ENCODE data around the gene SLC46A3. TPM values are rescaled to one million over a fixed set of nuclear protein-coding genes. Genes with fewer than 3 reads are reported as not detected.
"Not testable (repeated sequence)": the region's sequence is repeated elsewhere in the genome, so short reads cannot be mapped to it uniquely, and the experiment has no call there.

SLC46A3 gene
- total RNA-seq, 1 donor from 2014 or later = 11.8 TPM

GRCh38 chr13:28685892-28686291 lies 32.9 kb downstream of the SLC46A3 start:
- H3K27me3 Mint-ChIP-seq = no peaks in the 10 kb centered on the region
- H3K4me3 Mint-ChIP-seq = no peak overlapping the region
- H3K4me1 Mint-ChIP-seq = no peaks in the 10 kb centered on the region
- TF ChIP-seq, protein P1, sequence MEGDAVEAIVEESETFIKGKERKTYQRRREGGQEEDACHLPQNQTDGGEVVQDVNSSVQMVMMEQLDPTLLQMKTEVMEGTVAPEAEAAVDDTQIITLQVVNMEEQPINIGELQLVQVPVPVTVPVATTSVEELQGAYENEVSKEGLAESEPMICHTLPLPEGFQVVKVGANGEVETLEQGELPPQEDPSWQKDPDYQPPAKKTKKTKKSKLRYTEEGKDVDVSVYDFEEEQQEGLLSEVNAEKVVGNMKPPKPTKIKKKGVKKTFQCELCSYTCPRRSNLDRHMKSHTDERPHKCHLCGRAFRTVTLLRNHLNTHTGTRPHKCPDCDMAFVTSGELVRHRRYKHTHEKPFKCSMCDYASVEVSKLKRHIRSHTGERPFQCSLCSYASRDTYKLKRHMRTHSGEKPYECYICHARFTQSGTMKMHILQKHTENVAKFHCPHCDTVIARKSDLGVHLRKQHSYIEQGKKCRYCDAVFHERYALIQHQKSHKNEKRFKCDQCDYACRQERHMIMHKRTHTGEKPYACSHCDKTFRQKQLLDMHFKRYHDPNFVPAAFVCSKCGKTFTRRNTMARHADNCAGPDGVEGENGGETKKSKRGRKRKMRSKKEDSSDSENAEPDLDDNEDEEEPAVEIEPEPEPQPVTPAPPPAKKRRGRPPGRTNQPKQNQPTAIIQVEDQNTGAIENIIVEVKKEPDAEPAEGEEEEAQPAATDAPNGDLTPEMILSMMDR (IDR thresholded peaks at IDR 0.05) = no peak
- CTCF ChIA-PET = no interaction called here
- ATAC-seq (ENCODE audit: low read depth) = no peak
- POLR2A ChIA-PET = no interaction called here
- no peaks in the 10 kb centered on the region for H3K36me3 Mint-ChIP-seq (ENCODE audit: low read depth)
- intact Hi-C loops (cut with micrococcal nuclease) = no loop called here
- no peak for DNase-seq
- H3K9me3 Mint-ChIP-seq = peaks cover 13% of the 10 kb centered on the region
- no peak overlapping the region for H3K27ac Mint-ChIP-seq

GRCh38 chr13:28685114-28685513 lies 33.7 kb downstream of the SLC46A3 start:
- CTCF ChIA-PET = no interaction called here
- no peak overlapping the region for H3K27ac Mint-ChIP-seq
- POLR2A ChIA-PET = no interaction called here
- H3K9me3 Mint-ChIP-seq = peaks cover 12% of the 10 kb centered on the region
- ATAC-seq (ENCODE audit: low read depth) = no peak
- DNase-seq = no peak
- no peaks in the 10 kb centered on the region for H3K36me3 Mint-ChIP-seq (ENCODE audit: low read depth)
- no peaks in the 10 kb centered on the region for H3K4me1 Mint-ChIP-seq
- TF ChIP-seq, protein P1 (IDR thresholded peaks at IDR 0.05) = no peak
- no peaks in the 10 kb centered on the region for H3K27me3 Mint-ChIP-seq
- intact Hi-C loops (cut with micrococcal nuclease) = no loop called here
- no peak overlapping the region for H3K4me3 Mint-ChIP-seq

DNA sequence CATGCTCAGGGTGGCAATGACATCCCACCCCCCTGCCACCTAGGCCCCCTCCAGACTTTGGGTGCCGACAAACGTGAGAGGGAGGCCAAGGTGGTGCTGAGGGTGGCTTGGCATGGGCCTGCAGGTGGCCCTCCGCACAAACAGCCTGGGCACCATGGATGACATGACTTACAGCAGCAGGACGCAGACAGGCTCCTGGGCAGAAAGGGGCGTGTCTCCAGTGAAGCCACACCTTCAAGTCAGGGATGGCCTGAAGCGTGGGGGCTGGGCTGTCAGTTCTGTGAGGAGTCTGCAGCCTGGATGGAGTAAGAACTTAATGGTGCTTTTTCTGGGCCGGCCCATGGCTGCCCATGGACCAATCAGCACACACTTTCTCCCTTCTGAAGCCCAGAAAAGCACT lies 34.5 kb downstream of the SLC46A3 start:
- no peaks in the 10 kb centered on the region for H3K4me1 Mint-ChIP-seq
- POLR2A ChIA-PET = no interaction called here
- H3K9me3 Mint-ChIP-seq = peaks cover 12% of the 10 kb centered on the region
- DNase-seq (no peak), ATAC-seq (ENCODE audit: low read depth) (no peak)
- H3K4me3 Mint-ChIP-seq = no peak overlapping the region
- intact Hi-C loops (cut with micrococcal nuclease) = no loop called here
- CTCF ChIA-PET = no interaction called here
- H3K36me3 Mint-ChIP-seq (ENCODE audit: low read depth) = peaks cover 6% of the 10 kb centered on the region
- TF ChIP-seq, protein P1 (IDR thresholded peaks at IDR 0.05) = no peak
- H3K27me3 Mint-ChIP-seq = no peaks in the 10 kb centered on the region
- H3K27ac Mint-ChIP-seq = no peak overlapping the region

GRCh38 chr13:28683169-28683568 lies 35.6 kb downstream of the SLC46A3 start:
- CTCF ChIA-PET; H3K4me1 Mint-ChIP-seq; H3K4me3 Mint-ChIP-seq; H3K27me3 Mint-ChIP-seq; intact Hi-C loops (cut with micrococcal nuclease); DNase-seq; ATAC-seq (ENCODE audit: low read depth); POLR2A ChIA-PET; H3K9me3 Mint-ChIP-seq; H3K27ac Mint-ChIP-seq: not testable (repeated sequence)
- H3K36me3 Mint-ChIP-seq (ENCODE audit: low read depth) = peaks cover 14% of the 10 kb centered on the region

- Mint-ChIP-seq H3K27ac (no peak overlapping the region), H3K36me3 (ENCODE audit: low read depth) (peaks cover 37% of the 10 kb centered on the region), H3K9me3 (no peaks in the 10 kb centered on the region), H3K4me3 (no peak overlapping the region), H3K4me1 (no peaks in the 10 kb centered on the region), H3K27me3 (no peaks in the 10 kb centered on the region)
- intact Hi-C loops (cut with micrococcal nuclease) = no loop called here
- ChIA-PET POLR2A (no interaction called here), CTCF (interaction anchor here (0.7 to 1.1 kb wide), 3 partner anchors 115 to 357 kb away, joined by 3 to 4 read pairs (median 3); no protein-coding TSS in a partner anchor)
- TF ChIP-seq, protein P1 (IDR thresholded peaks at IDR 0.05) = no peak
- DNase-seq (no peak), ATAC-seq (ENCODE audit: low read depth) (no peak)
Observed at GRCh38 chr13:28680541-28680940, 38.2 kb downstream of the SLC46A3 start.

DNA sequence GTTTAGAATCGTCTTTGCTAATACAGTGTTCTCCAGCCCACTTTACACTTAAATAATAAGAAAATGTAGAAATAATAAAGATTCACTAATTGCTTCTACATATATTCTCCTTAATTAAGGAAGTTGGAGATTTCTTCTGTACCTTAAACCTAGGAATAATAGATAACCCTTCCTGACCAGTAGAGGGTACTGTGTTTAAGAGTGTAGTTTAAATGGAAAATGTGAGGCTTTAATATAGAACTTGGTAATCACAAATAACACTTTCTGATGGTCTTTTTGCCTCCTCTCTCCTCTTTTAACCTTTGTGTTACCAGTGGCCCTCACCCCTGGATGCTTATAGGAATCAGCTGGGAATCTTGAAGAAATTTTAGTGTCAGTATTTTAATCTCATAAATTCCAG lies 39.1 kb downstream of the SLC46A3 start:
- Mint-ChIP-seq H3K4me1 (no peaks in the 10 kb centered on the region), H3K36me3 (ENCODE audit: low read depth) (peaks cover 41% of the 10 kb centered on the region), H3K4me3 (no peak overlapping the region), H3K27me3 (no peaks in the 10 kb centered on the region), H3K9me3 (no peaks in the 10 kb centered on the region), H3K27ac (no peak overlapping the region)
- DNase-seq (no peak), ATAC-seq (ENCODE audit: low read depth) (no peak)
- CTCF ChIA-PET = interaction anchor here (0.7 to 1.1 kb wide), 3 partner anchors 116 to 356 kb away, joined by 3 to 4 read pairs (median 3); no protein-coding TSS in a partner anchor
- POLR2A ChIA-PET = no interaction called here
- intact Hi-C loops (cut with micrococcal nuclease) = loop anchor here (1.0 to 2.0 kb wide), 2 partner anchors 117 to 355 kb away; no protein-coding TSS in a partner anchor
- TF ChIP-seq, protein P1 (IDR thresholded peaks at IDR 0.05) = no peak
